Stimulated activated CD8-positive, alpha-beta memory T cell treated with anti-CD3 and anti-CD28 coated beads, Interleukin-15, amount 100 ng/mL, for 4 hours (primary cell): ENCODE measurements around the gene REX1BD.
"Not testable (repeated sequence)": the region's sequence is repeated elsewhere in the genome, so short reads cannot be mapped to it uniquely, and the experiment has no call there.

Experiments used
- DNase-seq, 2 donors: peaks; one replicate each; pipeline ENCODE4 v3.0.0-alpha.2; 2020; ENCODE audit warnings: low read depth in 2 of 2

REX1BD gene

GRCh38 chr19:18588611-18589379, at the start of gene REX1BD:
REX1BD (plus strand) TSS chr19:18588798; CDS start chr19:18588802, 4 bp downstream.
- peak; percentile 86 for DNase-seq

- no peak for DNase-seq
Observed at GRCh38 chr19:18539372-18539771, 49.2 kb upstream of the REX1BD start.

DNA sequence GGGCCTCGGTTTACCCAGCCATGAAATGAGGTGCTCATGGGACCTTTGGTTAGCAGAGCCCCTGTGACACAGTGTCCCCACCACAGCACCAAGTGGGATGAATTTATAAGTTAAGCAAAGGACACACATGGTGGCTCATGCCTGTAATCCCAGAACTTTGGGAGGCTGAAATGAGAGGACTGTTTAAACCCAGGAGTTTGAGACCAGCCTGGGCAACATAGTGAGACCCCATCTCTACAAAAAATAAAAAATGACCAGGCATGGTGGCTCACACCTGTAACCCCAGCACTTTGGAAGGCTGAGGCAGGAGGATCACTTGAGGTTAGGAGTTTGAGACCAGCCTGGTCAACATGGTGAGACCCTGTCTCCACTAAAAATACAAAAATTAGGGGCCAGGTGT, 48.4 kb upstream of the REX1BD start:
- not testable (repeated sequence) for DNase-seq

- no peak for DNase-seq
Observed at GRCh38 chr19:18541258-18541991, 47.2 kb upstream of the REX1BD start.

- no peak for DNase-seq
Observed at GRCh38 chr19:18541992-18542940, 46.3 kb upstream of the REX1BD start.

- peak; percentile 88 for DNase-seq
Observed at GRCh38 chr19:18542941-18543813, 45.4 kb upstream of the REX1BD start, which contains the start of gene FKBP8. FKBP8 (minus strand) TSS chr19:18543573; CDS start chr19:18541970, 1,603 bp downstream.

GRCh38 chr19:18543814-18544475, 44.7 kb upstream of the REX1BD start:
- peak; percentile 24 to 34 for DNase-seq

GRCh38 chr19:18551631-18552030, 37.0 kb upstream of the REX1BD start:
- DNase-seq: no peak

- peak; percentile 94 to 98 for DNase-seq
Observed at GRCh38 chr19:18557411-18558201, 31.0 kb upstream of the REX1BD start, which contains the start of gene KXD1. KXD1 (plus strand) TSS chr19:18557870; CDS start chr19:18562057, 4,187 bp downstream.

- DNase-seq: no peak
Observed at GRCh38 chr19:18558202-18558555, 30.4 kb upstream of the REX1BD start.

DNA sequence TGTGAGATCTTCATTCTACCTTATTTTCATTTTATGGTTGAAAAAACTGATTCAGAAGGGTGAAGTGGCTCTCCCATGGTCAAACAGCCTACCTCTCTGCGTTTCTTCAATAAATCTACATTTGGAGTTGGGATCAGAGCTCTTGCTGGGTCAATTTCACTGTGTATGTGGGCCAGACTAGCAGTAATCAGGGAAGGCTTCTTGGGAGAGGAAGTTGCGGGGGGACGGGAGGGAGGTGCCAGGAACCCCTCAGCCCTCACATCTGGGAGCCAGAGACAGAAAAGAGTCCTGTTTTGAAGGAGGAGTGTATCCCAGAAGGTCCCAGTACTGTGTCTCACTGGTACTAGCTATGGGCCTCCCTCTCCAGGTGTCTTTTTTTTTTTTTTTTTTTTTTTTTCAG, 30.0 kb upstream of the REX1BD start:
- no peak for DNase-seq

- no peak for DNase-seq
Observed at GRCh38 chr19:18559685-18560084, 28.9 kb upstream of the REX1BD start.

DNA sequence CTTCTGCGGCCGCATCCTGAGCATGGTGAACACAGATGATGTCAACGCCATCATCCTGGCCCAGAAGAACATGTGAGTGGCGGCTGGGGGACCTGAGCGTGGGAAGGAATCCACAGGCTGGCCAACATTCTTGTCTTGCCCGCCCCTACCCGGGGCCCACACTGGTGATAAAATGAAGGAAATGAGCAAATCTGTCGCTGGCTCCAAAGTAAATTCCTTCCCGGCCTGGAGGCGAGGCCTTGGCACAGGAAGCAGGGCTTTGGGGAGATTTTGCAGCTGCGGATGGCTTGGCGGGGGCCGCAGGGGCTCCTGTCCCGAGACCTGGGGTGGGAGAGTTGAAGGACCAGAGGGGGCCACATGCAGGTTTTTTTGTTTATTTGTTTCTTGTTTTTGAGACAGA, 26.5 kb upstream of the REX1BD start:
- DNase-seq: no peak

- DNase-seq: no peak
Observed at GRCh38 chr19:18566953-18567352, 21.6 kb upstream of the REX1BD start.

GRCh38 chr19:18568367-18568766, 20.2 kb upstream of the REX1BD start:
- DNase-seq: no peak

DNA sequence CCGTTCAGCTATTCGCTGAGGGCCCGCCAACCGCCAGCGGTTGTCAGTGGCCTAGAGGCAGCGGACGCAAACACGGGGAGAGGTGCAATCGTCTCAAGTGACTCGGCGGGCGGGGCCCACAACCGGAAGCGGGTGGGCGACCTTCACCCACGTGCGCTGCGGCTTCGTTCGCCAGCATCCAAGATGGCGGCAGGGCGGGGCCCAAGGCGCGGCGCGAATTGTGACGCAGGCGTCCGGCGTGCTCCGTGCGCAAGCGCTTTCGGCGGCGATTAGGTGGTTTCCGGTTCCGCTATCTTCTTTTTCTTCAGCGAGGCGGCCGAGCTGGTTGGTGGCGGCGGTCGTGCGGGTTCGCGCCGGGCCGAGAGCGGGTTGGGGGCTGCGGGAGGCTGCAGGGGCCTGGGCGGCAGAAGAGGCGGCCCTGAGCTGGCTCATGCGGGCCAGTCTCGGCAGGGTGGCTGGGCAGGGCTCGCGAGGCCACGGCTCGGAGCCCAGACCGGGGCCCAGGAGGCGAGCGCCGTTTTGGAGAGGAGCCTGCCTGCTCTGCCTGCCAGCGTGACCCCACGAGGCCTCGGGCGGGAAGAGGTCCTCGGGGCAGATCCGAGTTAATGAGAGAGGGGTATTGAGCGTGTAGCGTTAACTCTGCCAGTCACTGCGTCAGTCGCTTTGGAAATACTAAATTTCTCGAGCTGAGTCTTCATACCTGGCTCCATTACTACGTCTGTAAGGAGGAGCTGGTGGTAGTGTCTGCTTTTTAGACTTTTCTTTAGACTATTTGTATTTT, 16.8 kb upstream of the REX1BD start, which contains the start of gene UBA52:
Gene UBA52, plus strand, starts transcription at position 294 of the 781 bp plus-strand sequence. CDS start 1,444 bp downstream, outside the sequence.
- DNase-seq: peak; percentile 96 to 98

DNA sequence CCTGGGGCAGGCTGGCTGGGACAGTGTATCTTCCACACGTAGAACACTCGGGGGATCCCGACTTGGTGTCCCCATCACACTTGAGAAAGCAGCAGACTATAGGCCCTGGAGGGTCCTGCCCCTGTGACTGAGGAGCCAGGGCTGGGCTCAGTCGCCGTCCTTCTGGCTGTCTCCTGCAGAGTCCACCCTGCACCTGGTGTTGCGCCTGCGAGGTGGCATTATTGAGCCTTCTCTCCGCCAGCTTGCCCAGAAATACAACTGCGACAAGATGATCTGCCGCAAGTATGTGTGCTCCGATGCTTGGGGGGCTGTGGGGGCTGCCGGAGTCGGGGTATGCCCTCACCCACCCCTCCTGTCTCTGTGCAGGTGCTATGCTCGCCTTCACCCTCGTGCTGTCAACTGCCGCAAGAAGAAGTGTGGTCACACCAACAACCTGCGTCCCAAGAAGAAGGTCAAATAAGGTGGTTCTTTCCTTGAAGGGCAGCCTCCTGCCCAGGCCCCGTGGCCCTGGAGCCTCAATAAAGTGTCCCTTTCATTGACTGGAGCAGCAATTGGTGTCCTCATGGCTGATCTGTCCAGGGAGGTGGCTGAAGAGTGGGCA, 13.8 kb upstream of the REX1BD start:
- no peak for DNase-seq

- no peak for DNase-seq
Observed at GRCh38 chr19:18576383-18576782, 12.2 kb upstream of the REX1BD start.
